ENCODE measurements around the gene KBTBD13.

GRCh38 chr15:65048241-65048640 lies 28.3 kb upstream of the KBTBD13 start:
- TF ChIP-seq CTCF (IDR thresholded peaks at IDR 0.05) = no peak
- no peak for TF ChIP-seq POLR2A (IDR thresholded peaks at IDR 0.05)
